HEK293 (cell line): ENCODE data around the gene SPTBN1.

Experiments
- CTCF ChIA-PET: fragments of 350-600 bp; formaldehyde crosslinking; extraction: SDS; loops from one replicate; lab custom pipeline; 2021; ENCODE audit warnings: antibody characterized with exemption; lab: Yijun Ruan, JAX
- POLR2A ChIA-PET: fragments of 300-600 bp; formaldehyde crosslinking; extraction: SDS; loops from one replicate; lab custom pipeline; 2020; ENCODE audit warnings: antibody characterized with exemption, inconsistent platforms; lab: Yijun Ruan, JAX
- H3K27ac ChIP-seq: fragments of 200-500 bp; sonication (Bioruptor generic); 2 replicates; pipeline ENCODE4 v1.5.1; 2014; ENCODE audit warnings: low read depth, low read length, control low read depth, inconsistent platforms; ENCODE audit errors: extremely low read depth
- H3K36me3 ChIP-seq, 2 experiments: fragments of 200-500 bp in 1 of 2; sonication (Bioruptor generic) in 1 of 2; 1 replicate in 1 of 2; 2 replicates in 1 of 2; pipeline ENCODE4 v1.5.1; 2014 to 2017; ENCODE audit warnings: inconsistent platforms in 2 of 2, low read length in 2 of 2; ENCODE audit not compliant: control insufficient read depth in 2 of 2, insufficient read depth in 1 of 2
- H3K4me1 ChIP-seq: fragments of 200-500 bp; sonication (Bioruptor generic); 2 replicates; pipeline ENCODE4 v1.5.1; 2014; ENCODE audit warnings: mild to moderate bottlenecking, low read length, inconsistent platforms; ENCODE audit not compliant: control insufficient read depth, insufficient read depth
- H3K4me3 ChIP-seq: 2 replicates; pipeline ENCODE4 v1.5.1; 2011; ENCODE audit warnings: low read depth, mild to moderate bottlenecking, control low read depth, low read length, moderate library complexity
- H3K9me3 ChIP-seq: fragments of 200-500 bp; sonication (Bioruptor generic); 2 replicates; pipeline ENCODE4 v1.5.1; 2014; ENCODE audit warnings: low read depth, low read length, inconsistent platforms; ENCODE audit not compliant: control insufficient read depth, insufficient read depth
- PRDM6 ChIP-seq: fragments of 450-650 bp; formaldehyde crosslinking; IDR thresholded peaks from 2 replicates; pipeline ENCODE4 v1.5.1; 2017; ENCODE audit warnings: missing biosample characterization, missing genetic modification characterization
- ZNF155 ChIP-seq: fragments of 450-650 bp; formaldehyde crosslinking; IDR thresholded peaks from 2 replicates; pipeline ENCODE4 v1.5.1; 2016; ENCODE audit warnings: missing biosample characterization, missing genetic modification characterization
- TF ChIP-seq, protein P1 (sequence below): fragments of 450-650 bp; formaldehyde crosslinking; IDR thresholded peaks from 2 replicates; pipeline ENCODE4 v1.5.1; 2016; ENCODE audit warnings: missing biosample characterization, missing genetic modification characterization
- TF ChIP-seq, protein P2 (sequence below): fragments of 450-650 bp; formaldehyde crosslinking; IDR thresholded peaks from 2 replicates; pipeline ENCODE4 v1.5.1; 2016; ENCODE audit warnings: missing biosample characterization, missing genetic modification characterization
- TF ChIP-seq, protein P3 (sequence below): fragments of 450-650 bp; formaldehyde crosslinking; IDR thresholded peaks from 2 replicates; pipeline ENCODE4 v1.5.1; 2017; ENCODE audit warnings: missing biosample characterization, mild to moderate bottlenecking, missing genetic modification characterization, moderate library complexity

SPTBN1 gene

GRCh38 chr2:54595999-54596902, 140.1 kb downstream of the SPTBN1 start (continued):
- TF ChIP-seq, protein P1, sequence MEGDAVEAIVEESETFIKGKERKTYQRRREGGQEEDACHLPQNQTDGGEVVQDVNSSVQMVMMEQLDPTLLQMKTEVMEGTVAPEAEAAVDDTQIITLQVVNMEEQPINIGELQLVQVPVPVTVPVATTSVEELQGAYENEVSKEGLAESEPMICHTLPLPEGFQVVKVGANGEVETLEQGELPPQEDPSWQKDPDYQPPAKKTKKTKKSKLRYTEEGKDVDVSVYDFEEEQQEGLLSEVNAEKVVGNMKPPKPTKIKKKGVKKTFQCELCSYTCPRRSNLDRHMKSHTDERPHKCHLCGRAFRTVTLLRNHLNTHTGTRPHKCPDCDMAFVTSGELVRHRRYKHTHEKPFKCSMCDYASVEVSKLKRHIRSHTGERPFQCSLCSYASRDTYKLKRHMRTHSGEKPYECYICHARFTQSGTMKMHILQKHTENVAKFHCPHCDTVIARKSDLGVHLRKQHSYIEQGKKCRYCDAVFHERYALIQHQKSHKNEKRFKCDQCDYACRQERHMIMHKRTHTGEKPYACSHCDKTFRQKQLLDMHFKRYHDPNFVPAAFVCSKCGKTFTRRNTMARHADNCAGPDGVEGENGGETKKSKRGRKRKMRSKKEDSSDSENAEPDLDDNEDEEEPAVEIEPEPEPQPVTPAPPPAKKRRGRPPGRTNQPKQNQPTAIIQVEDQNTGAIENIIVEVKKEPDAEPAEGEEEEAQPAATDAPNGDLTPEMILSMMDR = peak; percentile 36; the same call in 1 of the 2 replicates

DNA sequence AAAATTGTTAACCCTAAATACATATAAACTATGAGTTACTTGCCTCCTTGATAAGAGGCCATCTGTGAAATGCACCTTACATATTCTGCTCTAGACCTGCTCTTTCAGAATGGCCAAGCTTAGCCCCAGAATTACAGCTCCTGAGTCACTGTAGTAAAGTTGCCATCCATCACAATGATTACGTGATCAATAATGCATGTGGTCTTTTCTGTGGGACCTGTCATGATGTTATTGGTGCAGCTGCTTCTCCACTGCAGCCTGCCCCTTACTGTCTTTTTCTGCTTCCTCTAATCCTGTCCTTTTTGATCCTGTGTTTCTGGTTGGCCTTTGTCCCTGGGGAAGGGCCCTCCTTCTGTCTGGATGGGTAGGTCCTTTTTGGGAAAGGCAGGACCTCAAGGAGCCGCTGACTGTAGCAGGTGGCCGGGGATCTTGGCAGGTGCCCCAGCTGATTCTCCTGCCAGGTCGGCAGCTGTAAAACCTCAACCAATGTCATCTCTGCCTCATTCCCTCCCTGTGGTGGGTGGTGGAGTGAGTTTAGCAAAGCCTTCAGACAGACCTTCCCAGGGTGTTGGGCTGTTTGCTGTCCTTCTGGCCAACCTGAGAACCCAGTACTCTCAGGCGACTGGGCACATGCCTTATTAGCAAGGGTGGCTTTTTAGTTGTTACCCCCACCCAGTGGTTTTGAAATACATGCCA, 141.2 kb downstream of the SPTBN1 start:
- peaks cover 0 to 19% of the 10 kb centered on the region in 2 experiments; a peak in 2 of 3 replicates for H3K36me3 ChIP-seq

DNA sequence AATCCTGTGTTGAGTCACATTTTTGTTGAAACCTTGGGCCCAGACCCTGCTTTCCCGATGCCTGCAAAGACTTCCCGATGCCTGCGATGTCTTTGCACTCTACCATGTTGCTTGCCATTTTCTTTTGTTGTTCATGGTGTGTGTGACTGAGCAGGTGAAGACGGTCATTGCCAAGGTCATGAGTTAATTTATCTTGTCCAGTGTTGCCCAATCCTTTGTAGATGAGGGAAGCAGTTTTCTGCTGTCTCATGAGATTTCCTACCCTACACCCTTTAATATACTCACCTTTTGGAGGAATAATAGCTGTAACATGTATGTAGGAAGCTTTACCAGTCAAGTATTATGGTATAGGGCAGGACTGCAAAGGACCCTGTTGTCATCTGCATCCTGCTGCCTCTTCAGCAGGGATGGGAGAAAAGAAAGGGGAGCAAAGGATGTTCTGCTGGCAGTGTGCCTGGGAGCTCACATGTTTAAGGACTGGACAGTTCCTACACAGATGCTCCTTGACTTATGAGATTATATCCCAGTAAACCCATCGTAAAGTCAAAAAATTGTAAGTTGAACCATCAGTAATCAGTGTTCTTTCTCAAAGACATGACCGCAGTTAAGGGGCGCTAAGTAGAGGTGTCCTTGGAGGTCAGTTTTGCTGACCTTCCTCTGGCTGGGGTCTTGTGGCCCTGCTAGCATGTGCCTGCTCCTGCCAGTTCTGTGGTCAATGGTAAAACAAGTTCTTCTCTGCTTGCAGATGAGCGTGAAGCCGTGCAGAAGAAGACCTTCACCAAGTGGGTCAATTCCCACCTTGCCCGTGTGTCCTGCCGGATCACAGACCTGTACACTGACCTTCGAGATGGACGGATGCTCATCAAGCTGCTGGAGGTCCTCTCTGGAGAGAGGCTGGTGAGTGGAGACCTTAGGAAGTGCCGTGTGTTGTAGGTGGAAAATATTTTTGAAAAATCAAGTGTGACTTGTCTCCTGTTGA, 142.5 kb downstream of the SPTBN1 start:
- H3K36me3 ChIP-seq = peaks cover 0 to 19% of the 10 kb centered on the region in 2 experiments; a peak in 1 of 3 replicates
- POLR2A ChIA-PET = interaction anchor here (1.8 kb wide), 1 partner anchor 40 kb away, joined by 5 read pairs; no protein-coding TSS in a partner anchor
- no peaks in the 10 kb centered on the region for H3K9me3 ChIP-seq
- CTCF ChIA-PET = interaction anchor here (0.5 kb wide), 1 partner anchor 27 kb away, joined by 3 read pairs; no protein-coding TSS in a partner anchor
- no peak overlapping the region for H3K4me3 ChIP-seq
- H3K27ac ChIP-seq = no peak overlapping the region
- TF ChIP-seq, protein P2, sequence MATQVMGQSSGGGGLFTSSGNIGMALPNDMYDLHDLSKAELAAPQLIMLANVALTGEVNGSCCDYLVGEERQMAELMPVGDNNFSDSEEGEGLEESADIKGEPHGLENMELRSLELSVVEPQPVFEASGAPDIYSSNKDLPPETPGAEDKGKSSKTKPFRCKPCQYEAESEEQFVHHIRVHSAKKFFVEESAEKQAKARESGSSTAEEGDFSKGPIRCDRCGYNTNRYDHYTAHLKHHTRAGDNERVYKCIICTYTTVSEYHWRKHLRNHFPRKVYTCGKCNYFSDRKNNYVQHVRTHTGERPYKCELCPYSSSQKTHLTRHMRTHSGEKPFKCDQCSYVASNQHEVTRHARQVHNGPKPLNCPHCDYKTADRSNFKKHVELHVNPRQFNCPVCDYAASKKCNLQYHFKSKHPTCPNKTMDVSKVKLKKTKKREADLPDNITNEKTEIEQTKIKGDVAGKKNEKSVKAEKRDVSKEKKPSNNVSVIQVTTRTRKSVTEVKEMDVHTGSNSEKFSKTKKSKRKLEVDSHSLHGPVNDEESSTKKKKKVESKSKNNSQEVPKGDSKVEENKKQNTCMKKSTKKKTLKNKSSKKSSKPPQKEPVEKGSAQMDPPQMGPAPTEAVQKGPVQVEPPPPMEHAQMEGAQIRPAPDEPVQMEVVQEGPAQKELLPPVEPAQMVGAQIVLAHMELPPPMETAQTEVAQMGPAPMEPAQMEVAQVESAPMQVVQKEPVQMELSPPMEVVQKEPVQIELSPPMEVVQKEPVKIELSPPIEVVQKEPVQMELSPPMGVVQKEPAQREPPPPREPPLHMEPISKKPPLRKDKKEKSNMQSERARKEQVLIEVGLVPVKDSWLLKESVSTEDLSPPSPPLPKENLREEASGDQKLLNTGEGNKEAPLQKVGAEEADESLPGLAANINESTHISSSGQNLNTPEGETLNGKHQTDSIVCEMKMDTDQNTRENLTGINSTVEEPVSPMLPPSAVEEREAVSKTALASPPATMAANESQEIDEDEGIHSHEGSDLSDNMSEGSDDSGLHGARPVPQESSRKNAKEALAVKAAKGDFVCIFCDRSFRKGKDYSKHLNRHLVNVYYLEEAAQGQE (tag by site-specific recombination) = peak; percentile 44; the same call in 1 of the 2 replicates
- no peak for TF ChIP-seq PRDM6 (tag by site-specific recombination)
- TF ChIP-seq, all 188 proteins: peak for 1
- H3K4me1 ChIP-seq = no peaks in the 10 kb centered on the region

More for the DNA sequence above, 141.2 kb downstream of the SPTBN1 start:
- no peak overlapping the region for H3K27ac ChIP-seq
- POLR2A ChIA-PET = interaction anchor here (0.6 kb wide), 1 partner anchor 35 kb away, joined by 5 read pairs; no protein-coding TSS in a partner anchor
- CTCF ChIA-PET = no interaction called here
- no peaks in the 10 kb centered on the region for H3K9me3 ChIP-seq
- no peak overlapping the region for H3K4me3 ChIP-seq
- TF ChIP-seq, protein P3, sequence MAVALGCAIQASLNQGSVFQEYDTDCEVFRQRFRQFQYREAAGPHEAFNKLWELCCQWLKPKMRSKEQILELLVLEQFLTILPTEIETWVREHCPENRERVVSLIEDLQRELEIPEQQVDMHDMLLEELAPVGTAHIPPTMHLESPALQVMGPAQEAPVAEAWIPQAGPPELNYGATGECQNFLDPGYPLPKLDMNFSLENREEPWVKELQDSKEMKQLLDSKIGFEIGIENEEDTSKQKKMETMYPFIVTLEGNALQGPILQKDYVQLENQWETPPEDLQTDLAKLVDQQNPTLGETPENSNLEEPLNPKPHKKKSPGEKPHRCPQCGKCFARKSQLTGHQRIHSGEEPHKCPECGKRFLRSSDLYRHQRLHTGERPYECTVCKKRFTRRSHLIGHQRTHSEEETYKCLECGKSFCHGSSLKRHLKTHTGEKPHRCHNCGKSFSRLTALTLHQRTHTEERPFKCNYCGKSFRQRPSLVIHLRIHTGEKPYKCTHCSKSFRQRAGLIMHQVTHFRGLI = peak; percentile 70; the same call in 1 of the 2 replicates
- no peak for TF ChIP-seq ZNF155 (tag by site-specific recombination)
- H3K4me1 ChIP-seq = no peaks in the 10 kb centered on the region
